ENCODE results near the gene ZNF219.

The ZNF219 gene

DNA sequence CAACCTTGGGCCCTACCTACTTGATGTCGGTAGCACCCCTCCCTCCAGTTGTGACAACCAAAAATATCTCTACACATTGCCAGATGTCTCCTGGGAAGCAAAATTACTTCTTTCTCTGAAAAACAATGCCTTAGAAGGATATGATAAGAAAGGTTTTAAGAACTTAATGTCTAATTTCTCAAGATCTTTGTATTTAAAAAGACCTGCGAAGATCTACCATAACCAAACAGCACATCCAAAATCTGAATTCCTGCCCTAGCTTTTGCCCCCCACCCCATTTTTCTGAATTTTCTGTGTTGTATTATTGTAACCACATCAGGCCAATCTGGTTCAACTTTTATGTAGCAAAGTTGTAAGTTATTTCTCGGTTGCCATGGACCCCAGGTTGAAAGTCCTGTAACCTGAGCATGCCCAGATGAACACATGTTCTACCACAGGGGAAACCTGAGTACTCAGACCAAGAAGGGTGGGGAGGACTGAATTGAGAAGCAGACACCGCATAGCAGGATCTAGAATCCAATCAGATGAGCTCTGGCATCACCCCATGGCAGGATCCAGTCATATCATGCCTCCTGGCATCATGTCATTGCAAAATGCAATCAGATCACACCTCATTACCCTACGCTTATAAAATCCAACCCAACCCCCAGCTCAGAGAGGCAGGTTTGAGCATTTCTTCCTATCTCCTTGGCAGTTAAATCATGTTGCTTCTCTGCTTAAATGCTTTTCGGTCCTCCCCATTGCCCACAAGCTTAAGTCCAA lies 11.1 kb upstream of the ZNF219 start:
- Histone ChIP-seq H3K4me3 (ENCODE audit: low read length) (no peak overlapping the region), H3K9me3 (ENCODE audit: control insufficient read depth, low read length) (no peaks in the 10 kb centered on the region), H3K27me3 (replicated peaks; ENCODE audit: control insufficient read depth, insufficient read depth, low read length) (no peaks in the 10 kb centered on the region), H3K9ac (ENCODE audit: low read length) (no peak overlapping the region), H3K36me3 (ENCODE audit: control insufficient read depth, insufficient read depth, low read length, severe bottlenecking) (no peaks in the 10 kb centered on the region), H3K4me1 (ENCODE audit: control insufficient read depth, insufficient read depth, low read length) (peaks cover 49% of the 10 kb centered on the region)
- DNase-seq (ENCODE audit: low read depth): no peak

DNA sequence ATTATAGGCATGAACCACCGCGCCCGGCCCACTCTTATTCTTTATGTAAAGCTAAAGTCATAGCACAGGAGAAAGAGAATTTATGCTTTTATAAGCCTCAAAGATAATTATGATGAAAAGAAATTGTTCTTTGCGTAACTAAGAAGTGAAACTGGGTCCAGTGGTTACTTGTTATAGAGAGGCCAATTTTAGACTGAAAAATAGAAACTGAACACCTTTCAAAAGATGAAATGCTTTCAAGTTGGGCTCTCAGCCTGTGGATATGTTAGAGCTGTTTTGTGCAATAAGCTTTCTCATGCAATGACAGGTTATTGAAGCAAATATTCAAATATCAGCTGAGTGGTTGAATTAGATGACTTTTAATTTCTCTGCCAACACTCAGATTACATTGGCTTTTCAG lies 10.3 kb upstream of the ZNF219 start:
- no peak overlapping the region for H3K4me3 ChIP-seq (ENCODE audit: low read length)

DNA sequence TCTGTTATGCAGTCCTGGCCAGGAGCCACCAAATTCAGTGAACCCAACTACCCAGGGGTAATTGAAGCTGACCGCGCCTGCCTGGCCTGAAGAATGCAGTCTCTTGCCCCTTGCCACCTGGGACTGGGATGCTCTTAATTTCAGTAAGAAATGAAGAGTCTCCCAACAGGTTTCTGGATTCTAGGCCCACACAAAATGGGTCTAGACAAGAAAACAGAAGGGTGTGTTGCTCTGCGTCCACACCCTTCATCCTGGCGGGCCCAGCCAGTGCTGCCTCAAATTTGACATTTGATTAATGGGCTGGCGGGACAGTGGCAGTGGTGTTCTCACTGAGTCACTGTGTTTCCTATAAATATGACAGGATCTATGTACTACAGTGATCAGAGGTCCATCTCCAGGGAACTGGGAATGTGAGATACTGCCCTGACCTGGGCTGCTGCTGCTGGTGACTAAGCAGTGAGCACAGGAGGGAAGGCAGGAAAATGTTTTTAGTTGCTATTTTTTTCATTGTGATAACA lies 8.9 kb upstream of the ZNF219 start:
- no peaks in the 10 kb centered on the region for H3K36me3 ChIP-seq (ENCODE audit: control insufficient read depth, insufficient read depth, low read length, severe bottlenecking)
- H3K27me3 ChIP-seq (replicated peaks; ENCODE audit: control insufficient read depth, insufficient read depth, low read length): no peaks in the 10 kb centered on the region
- no peaks in the 10 kb centered on the region for H3K9me3 ChIP-seq (ENCODE audit: control insufficient read depth, low read length)
- no peak for DNase-seq (ENCODE audit: low read depth)
- H3K9ac ChIP-seq (ENCODE audit: low read length): peak overlapping the region; percentile 97
- peak overlapping the region; percentile 62 for H3K4me3 ChIP-seq (ENCODE audit: low read length)
- peaks cover 56% of the 10 kb centered on the region for H3K4me1 ChIP-seq (ENCODE audit: control insufficient read depth, insufficient read depth, low read length)

More for the DNA sequence above, 10.3 kb upstream of the ZNF219 start:
- Histone ChIP-seq H3K4me1 (ENCODE audit: control insufficient read depth, insufficient read depth, low read length) (peaks cover 52% of the 10 kb centered on the region), H3K36me3 (ENCODE audit: control insufficient read depth, insufficient read depth, low read length, severe bottlenecking) (no peaks in the 10 kb centered on the region), H3K9ac (ENCODE audit: low read length) (no peak overlapping the region), H3K27me3 (replicated peaks; ENCODE audit: control insufficient read depth, insufficient read depth, low read length) (no peaks in the 10 kb centered on the region), H3K9me3 (ENCODE audit: control insufficient read depth, low read length) (no peaks in the 10 kb centered on the region)
- DNase-seq (ENCODE audit: low read depth): no peak

DNA sequence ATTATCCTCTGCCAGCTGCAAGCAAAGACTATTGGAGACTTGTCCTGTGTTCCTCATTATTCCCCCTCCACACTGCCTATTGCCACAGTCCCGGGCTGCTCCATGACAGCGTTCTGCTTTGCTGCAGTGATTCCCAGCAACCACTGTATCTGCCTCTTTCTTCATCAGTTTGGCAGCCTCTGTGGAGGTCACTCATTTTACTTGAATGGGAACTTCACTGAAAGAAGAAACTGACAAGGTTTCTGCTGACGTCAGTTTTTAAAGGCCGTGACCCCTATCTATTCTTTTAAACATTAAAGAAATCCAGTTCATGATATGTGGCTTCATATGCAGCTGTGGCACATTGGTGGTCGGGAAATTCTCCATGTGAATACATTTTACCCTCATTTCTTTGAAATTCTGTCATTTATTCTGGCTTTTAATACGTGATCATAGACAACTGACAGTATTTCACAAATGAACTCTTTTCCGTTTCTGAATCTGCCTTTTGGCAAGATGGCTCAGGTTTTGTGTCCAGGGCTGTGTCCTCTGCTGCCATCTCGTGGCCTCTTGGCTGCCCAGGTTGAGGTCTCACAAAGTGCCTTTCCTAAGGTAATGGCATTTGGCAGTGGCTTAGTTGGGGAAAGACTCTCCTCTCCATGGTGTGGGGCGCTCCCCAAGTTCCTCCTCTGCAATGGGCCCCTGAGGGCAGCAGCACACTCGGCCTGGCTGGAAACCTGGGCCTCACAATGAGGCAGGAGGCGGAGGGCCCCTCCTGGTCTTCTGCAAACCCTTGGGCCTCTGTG lies 8.2 kb upstream of the ZNF219 start:
- Histone ChIP-seq H3K4me1 (ENCODE audit: control insufficient read depth, insufficient read depth, low read length) (peaks cover 52% of the 10 kb centered on the region), H3K9ac (ENCODE audit: low read length) (peak overlapping the region; percentile 97), H3K27me3 (replicated peaks; ENCODE audit: control insufficient read depth, insufficient read depth, low read length) (no peaks in the 10 kb centered on the region), H3K36me3 (ENCODE audit: control insufficient read depth, insufficient read depth, low read length, severe bottlenecking) (no peaks in the 10 kb centered on the region), H3K9me3 (ENCODE audit: control insufficient read depth, low read length) (no peaks in the 10 kb centered on the region), H3K4me3 (ENCODE audit: low read length) (peak overlapping the region; percentile 62)
- DNase-seq (ENCODE audit: low read depth): peak; percentile 88

DNA sequence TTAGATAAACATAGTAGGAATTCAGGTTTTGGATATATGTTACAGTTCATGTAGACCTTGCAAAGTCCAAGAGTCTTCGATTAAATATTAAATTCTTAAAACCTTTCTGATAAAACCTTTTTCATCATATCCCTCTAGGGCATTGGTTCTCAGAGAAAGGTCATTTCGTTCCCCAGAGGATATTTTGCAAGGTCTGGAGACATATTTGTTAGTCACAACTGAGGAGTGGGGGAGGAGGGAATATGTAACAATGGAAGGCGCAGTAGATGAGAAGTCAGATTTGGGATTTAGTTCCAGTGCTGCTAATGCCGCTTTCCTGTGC lies 7.7 kb upstream of the ZNF219 start:
- Histone ChIP-seq H3K4me3 (ENCODE audit: low read length) (peak overlapping the region; percentile 62), H3K9ac (ENCODE audit: low read length) (peak overlapping the region; percentile 97), H3K36me3 (ENCODE audit: control insufficient read depth, insufficient read depth, low read length, severe bottlenecking) (no peaks in the 10 kb centered on the region), H3K27me3 (replicated peaks; ENCODE audit: control insufficient read depth, insufficient read depth, low read length) (no peaks in the 10 kb centered on the region), H3K4me1 (ENCODE audit: control insufficient read depth, insufficient read depth, low read length) (peaks cover 52% of the 10 kb centered on the region), H3K9me3 (ENCODE audit: control insufficient read depth, low read length) (no peaks in the 10 kb centered on the region)
- DNase-seq (ENCODE audit: low read depth): peak; percentile 58

DNA sequence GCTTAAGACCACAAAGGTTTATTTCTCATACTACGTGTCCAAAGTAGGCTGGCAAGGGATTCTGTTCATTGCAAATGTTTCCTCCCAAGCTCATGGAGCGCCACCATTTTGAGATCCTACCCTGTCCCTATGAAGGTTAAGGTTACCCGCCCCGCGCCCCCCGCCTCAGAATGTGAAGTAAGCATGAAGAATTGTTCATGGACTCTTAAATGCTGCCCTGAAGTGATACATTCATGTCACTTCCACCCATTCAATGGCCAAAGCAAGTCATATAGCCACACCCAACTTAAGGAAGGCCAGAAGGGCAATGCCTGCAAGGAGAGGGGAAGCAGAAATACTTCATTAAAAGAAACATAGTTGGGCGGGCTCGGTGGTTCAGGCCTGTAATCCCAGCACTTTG lies 6.6 kb upstream of the ZNF219 start:
- Histone ChIP-seq H3K4me1 (ENCODE audit: control insufficient read depth, insufficient read depth, low read length) (peaks cover 55% of the 10 kb centered on the region), H3K4me3 (ENCODE audit: low read length) (peak overlapping the region; percentile 88), H3K9me3 (ENCODE audit: control insufficient read depth, low read length) (no peaks in the 10 kb centered on the region), H3K36me3 (ENCODE audit: control insufficient read depth, insufficient read depth, low read length, severe bottlenecking) (no peaks in the 10 kb centered on the region), H3K9ac (ENCODE audit: low read length) (peak overlapping the region; percentile 97), H3K27me3 (replicated peaks; ENCODE audit: control insufficient read depth, insufficient read depth, low read length) (no peaks in the 10 kb centered on the region)
- no peak for DNase-seq (ENCODE audit: low read depth)

DNA sequence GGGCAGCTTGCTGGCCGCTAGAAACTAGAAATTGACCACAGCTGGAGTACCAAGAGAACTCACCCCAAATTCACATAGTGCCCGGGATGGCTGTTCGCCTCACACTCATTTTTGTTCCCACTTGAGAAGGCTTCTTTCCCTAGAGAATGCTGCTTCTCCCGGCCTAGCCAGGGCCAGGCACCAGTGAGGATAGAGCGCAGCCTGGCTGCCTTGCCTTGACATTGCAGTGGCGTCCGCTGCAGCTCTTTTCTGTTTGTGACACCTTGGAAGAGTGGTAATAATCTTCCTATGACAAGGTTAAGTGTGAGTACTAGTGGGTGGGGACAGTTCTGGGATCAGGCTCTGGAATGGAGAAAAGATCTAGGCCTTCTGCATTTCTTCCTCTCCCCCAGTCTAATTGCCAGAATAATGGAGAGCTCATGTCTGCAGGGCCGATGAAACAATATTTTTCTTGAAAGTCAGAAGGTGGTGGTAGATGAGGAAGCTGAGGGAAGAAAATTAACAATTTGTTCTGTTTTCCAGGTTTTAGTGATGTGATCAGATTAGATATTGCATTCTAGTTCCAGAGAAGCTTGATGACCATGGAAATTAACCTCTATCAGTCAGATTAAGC lies 6.1 kb upstream of the ZNF219 start:
- peak overlapping the region; percentile 97 for H3K9ac ChIP-seq (ENCODE audit: low read length)
- peaks cover 57% of the 10 kb centered on the region for H3K4me1 ChIP-seq (ENCODE audit: control insufficient read depth, insufficient read depth, low read length)
- H3K27me3 ChIP-seq (replicated peaks; ENCODE audit: control insufficient read depth, insufficient read depth, low read length): no peaks in the 10 kb centered on the region
- H3K4me3 ChIP-seq (ENCODE audit: low read length): peak overlapping the region; percentile 88
- DNase-seq (ENCODE audit: low read depth): peak; percentile 93
- no peaks in the 10 kb centered on the region for H3K9me3 ChIP-seq (ENCODE audit: control insufficient read depth, low read length)
- H3K36me3 ChIP-seq (ENCODE audit: control insufficient read depth, insufficient read depth, low read length, severe bottlenecking): no peaks in the 10 kb centered on the region

DNA sequence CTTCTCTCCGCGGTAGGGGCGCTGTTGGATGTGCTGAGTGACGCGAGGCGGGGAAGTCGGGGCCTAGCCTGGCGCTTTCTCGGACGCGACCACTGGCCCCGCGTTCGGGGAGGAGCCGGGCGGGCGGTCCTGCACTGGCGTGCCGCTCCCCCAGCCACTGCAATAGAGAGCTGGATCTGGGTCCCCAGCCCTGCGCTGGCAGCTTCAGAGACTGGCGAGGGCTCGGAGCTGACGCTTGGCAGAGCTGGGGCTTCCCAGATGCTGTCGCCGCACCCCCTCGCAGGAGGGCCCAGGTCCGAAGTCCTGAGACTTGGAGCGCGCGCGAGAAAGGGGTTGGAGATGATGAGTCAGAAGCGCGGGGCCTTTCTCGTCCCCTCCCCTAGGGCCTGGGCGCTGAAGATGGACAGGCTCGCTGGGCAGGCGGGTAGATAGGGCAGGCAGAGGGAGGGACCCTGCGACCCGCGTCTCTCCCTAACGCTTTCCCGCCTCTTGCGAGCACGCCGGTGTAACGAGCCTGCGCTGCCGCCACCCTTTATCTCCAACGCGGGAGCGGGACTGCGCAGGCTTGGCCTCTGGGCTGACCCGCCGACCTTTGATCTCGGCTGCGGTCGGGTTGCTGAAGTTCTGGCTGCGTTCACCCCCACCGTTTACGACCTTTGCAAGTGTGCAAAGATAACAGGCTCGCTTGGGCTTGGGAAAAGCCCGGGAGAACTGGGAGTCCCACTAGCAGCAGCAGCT lies 5.4 kb upstream of the ZNF219 start:
- H3K9ac ChIP-seq (ENCODE audit: low read length): peak overlapping the region; percentile 97
- H3K4me1 ChIP-seq (ENCODE audit: control insufficient read depth, insufficient read depth, low read length): peaks cover 64% of the 10 kb centered on the region
- DNase-seq (ENCODE audit: low read depth): peak; percentile 99
- no peaks in the 10 kb centered on the region for H3K27me3 ChIP-seq (replicated peaks; ENCODE audit: control insufficient read depth, insufficient read depth, low read length)
- H3K9me3 ChIP-seq (ENCODE audit: control insufficient read depth, low read length): no peaks in the 10 kb centered on the region
- H3K4me3 ChIP-seq (ENCODE audit: low read length): peak overlapping the region; percentile 88
- H3K36me3 ChIP-seq (ENCODE audit: control insufficient read depth, insufficient read depth, low read length, severe bottlenecking): no peaks in the 10 kb centered on the region

DNA sequence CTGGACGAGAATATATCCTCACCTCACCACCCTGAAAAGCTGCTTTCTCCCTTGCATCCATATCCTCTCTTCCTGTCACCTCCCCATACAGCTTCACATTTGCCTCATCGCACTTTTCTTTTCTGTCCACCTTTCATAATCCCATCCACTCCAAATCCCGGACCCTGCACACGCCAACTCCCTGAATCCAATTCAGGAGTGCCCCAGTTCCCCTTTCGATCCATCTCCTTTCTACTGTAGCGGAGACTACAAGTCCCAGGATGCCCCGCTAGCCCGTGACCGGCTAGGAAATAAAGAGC lies 4.9 kb upstream of the ZNF219 start:
- Histone ChIP-seq H3K4me1 (ENCODE audit: control insufficient read depth, insufficient read depth, low read length) (peaks cover 60% of the 10 kb centered on the region), H3K4me3 (ENCODE audit: low read length) (peak overlapping the region; percentile 88), H3K9me3 (ENCODE audit: control insufficient read depth, low read length) (no peaks in the 10 kb centered on the region)

DNA sequence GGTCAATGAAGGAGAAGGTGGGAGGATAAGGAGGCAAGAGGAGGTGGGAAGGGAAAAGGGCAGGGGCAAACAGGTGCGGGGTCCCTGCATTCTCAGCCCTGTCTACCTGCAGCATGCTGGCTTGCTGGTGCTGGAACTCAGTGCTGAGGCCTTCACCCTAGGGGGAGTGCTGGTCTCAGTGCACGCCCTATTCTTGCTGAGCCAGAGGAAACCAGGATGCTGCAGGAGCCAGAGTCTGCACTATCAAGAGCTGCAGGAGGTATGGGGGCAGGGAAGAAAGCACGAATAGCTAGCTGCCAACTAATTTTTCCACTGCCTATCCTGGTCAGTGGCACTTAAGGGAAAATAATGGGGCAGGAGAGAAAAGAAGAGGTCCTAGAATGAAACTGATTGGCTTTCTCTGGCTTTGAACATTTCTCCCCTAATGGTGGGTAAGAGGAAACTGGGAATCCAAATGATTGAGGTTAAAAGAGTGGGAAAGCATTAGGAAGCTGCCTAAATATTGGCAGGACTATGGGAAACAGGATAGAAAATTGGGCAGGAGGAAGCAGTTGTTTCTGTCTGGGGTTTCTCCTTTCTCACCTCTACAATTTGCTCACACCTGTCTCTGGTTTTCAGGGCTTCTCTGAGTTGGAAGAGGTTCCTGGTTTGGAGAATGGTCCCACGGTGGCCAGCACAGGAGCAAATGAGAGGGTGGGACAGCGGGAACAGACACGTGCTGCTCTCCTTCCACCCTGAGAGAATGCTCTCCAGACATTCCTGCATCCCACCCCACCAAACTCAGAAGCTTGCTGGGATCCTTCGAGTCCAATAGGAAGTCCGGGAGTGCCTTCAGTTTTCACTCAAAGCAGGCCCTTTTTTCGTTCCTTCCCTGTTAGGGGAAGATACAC lies 4.3 kb upstream of the ZNF219 start:
- DNase-seq (ENCODE audit: low read depth): no peak
- H3K9ac ChIP-seq (ENCODE audit: low read length): peak overlapping the region; percentile 97
- H3K27me3 ChIP-seq (replicated peaks; ENCODE audit: control insufficient read depth, insufficient read depth, low read length): no peaks in the 10 kb centered on the region
- H3K36me3 ChIP-seq (ENCODE audit: control insufficient read depth, insufficient read depth, low read length, severe bottlenecking): no peaks in the 10 kb centered on the region
- H3K9me3 ChIP-seq (ENCODE audit: control insufficient read depth, low read length): no peaks in the 10 kb centered on the region
- H3K4me3 ChIP-seq (ENCODE audit: low read length): peak overlapping the region; percentile 88
- peaks cover 54% of the 10 kb centered on the region for H3K4me1 ChIP-seq (ENCODE audit: control insufficient read depth, insufficient read depth, low read length)

More for the DNA sequence above, 4.9 kb upstream of the ZNF219 start:
- no peak for DNase-seq (ENCODE audit: low read depth)
- Histone ChIP-seq H3K36me3 (ENCODE audit: control insufficient read depth, insufficient read depth, low read length, severe bottlenecking) (no peaks in the 10 kb centered on the region), H3K27me3 (replicated peaks; ENCODE audit: control insufficient read depth, insufficient read depth, low read length) (no peaks in the 10 kb centered on the region), H3K9ac (ENCODE audit: low read length) (peak overlapping the region; percentile 97)
